SHP77 (cell line): ENCODE data around the gene BMERB1.

Experiments used
- DNase-seq, 2 experiments: peaks; one replicate each; lab custom pipeline; 2025; lab: John Stamatoyannopoulos, UW

BMERB1 gene

GRCh38 chr16:15616012-15616411 lies 181.6 kb downstream of the BMERB1 start:
- DNase-seq, result no peak

GRCh38 chr16:15616475-15617165 lies 182.2 kb downstream of the BMERB1 start:
- no peak for DNase-seq

GRCh38 chr16:15617901-15618300 lies 183.5 kb downstream of the BMERB1 start:
- DNase-seq, result no peak

GRCh38 chr16:15618392-15618791 lies 184.0 kb downstream of the BMERB1 start:
- DNase-seq, result no peak

GRCh38 chr16:15620611-15621195 lies 186.3 kb downstream of the BMERB1 start:
- no peak for DNase-seq

- DNase-seq, result no peak
Observed at GRCh38 chr16:15621456-15621855, 187.1 kb downstream of the BMERB1 start.

- no peak for DNase-seq
Observed at GRCh38 chr16:15621889-15622288, 187.5 kb downstream of the BMERB1 start.

- no peak for DNase-seq
Observed at GRCh38 chr16:15631730-15632409, 197.5 kb downstream of the BMERB1 start.

GRCh38 chr16:15635926-15636325 lies 201.5 kb downstream of the BMERB1 start:
- DNase-seq, result no peak

- DNase-seq, result no peak
Observed at GRCh38 chr16:15636392-15636873, 202.0 kb downstream of the BMERB1 start.
